Measurements from ENCODE around the gene SLC16A5.
"Not testable (repeated sequence)": the region's sequence is repeated elsewhere in the genome, so short reads cannot be mapped to it uniquely, and the experiment has no call there.

GRCh38 chr17:75137762-75138161 lies 50.0 kb downstream of the SLC16A5 start:
- TF ChIP-seq POLR2A, POLR2AphosphoS5 (IDR thresholded peaks at IDR 0.05): not testable (repeated sequence)
